GM23248 (cell line): ENCODE data around the gene SEMA7A. TPM values are rescaled to one million over a fixed set of nuclear protein-coding genes. Genes with fewer than 3 reads are reported as not detected.
"Not testable (repeated sequence)": the region's sequence is repeated elsewhere in the genome, so short reads cannot be mapped to it uniquely, and the experiment has no call there.

Experiments used
- DNase-seq: peaks from one replicate; pipeline ENCODE4 v3.0.0-alpha.2; 2015
- H2AFZ ChIP-seq: fragments of 200-600 bp; sonication (generic); 2 replicates; pipeline ENCODE4 v1.6.1; 2016; ENCODE audit warnings: antibody characterized with exemption
- H3F3A ChIP-seq: fragments of 200-600 bp; sonication (generic); 2 replicates; pipeline ENCODE4 v1.6.1; 2016; ENCODE audit warnings: mild to moderate bottlenecking, antibody characterized with exemption, mixed run types; ENCODE audit not compliant: insufficient read depth
- H3K27ac ChIP-seq: fragments of 200-600 bp; sonication (generic); 2 replicates; pipeline ENCODE4 v1.5.1; 2016; ENCODE audit warnings: mild to moderate bottlenecking
- H3K27me3 ChIP-seq: fragments of 200-600 bp; sonication (generic); replicated peaks from 2 replicates; pipeline ENCODE4 v1.6.1; 2016; ENCODE audit warnings: mild to moderate bottlenecking; ENCODE audit not compliant: insufficient read depth
- H3K36me3 ChIP-seq: fragments of 200-600 bp; sonication (generic); 2 replicates; pipeline ENCODE4 v1.6.1; 2016; ENCODE audit warnings: low read depth, mild to moderate bottlenecking
- H3K4me1 ChIP-seq: fragments of 200-600 bp; sonication (generic); 2 replicates; pipeline ENCODE4 v1.6.1; 2016; ENCODE audit warnings: mild to moderate bottlenecking; ENCODE audit not compliant: insufficient read depth
- H3K4me2 ChIP-seq: fragments of 200-600 bp; sonication (generic); one replicate; pipeline ENCODE4 v1.6.1; 2016; ENCODE audit warnings: mild to moderate bottlenecking; ENCODE audit not compliant: unreplicated experiment
- H3K4me3 ChIP-seq: fragments of 200-600 bp; sonication (generic); 2 replicates; pipeline ENCODE4 v1.5.1; 2016; ENCODE audit warnings: mild to moderate bottlenecking
- H3K79me2 ChIP-seq: fragments of 200-600 bp; sonication (generic); 2 replicates; pipeline ENCODE4 v1.6.1; 2016; ENCODE audit warnings: mild to moderate bottlenecking; ENCODE audit not compliant: insufficient read depth
- H3K9ac ChIP-seq: fragments of 200-600 bp; sonication (generic); 2 replicates; pipeline ENCODE4 v1.6.1; 2016; ENCODE audit warnings: mild to moderate bottlenecking
- H3K9me2 ChIP-seq: fragments of 200-600 bp; sonication (generic); 2 replicates; pipeline ENCODE4 v1.6.1; 2016; ENCODE audit warnings: mixed run types, mild to moderate bottlenecking, moderate library complexity; ENCODE audit not compliant: insufficient read depth
- H3K9me3 ChIP-seq: fragments of 200-600 bp; sonication (generic); one replicate; pipeline ENCODE4 v1.6.1; 2017; ENCODE audit warnings: low read depth
- H4K20me1 ChIP-seq: fragments of 200-600 bp; sonication (generic); 2 replicates; pipeline ENCODE4 v1.6.0; 2016; ENCODE audit not compliant: insufficient read depth
- EZH2 ChIP-seq: fragments of 200-600 bp; sonication (generic); IDR thresholded peaks from 2 replicates; pipeline ENCODE4 v1.6.1; 2018; ENCODE audit warnings: antibody characterized with exemption, mild to moderate bottlenecking; ENCODE audit not compliant: insufficient read depth, poor library complexity, severe bottlenecking
- EZH2phosphoT487 ChIP-seq: fragments of 200-600 bp; sonication (generic); IDR thresholded peaks from 2 replicates; pipeline ENCODE4 v1.6.1; 2018; ENCODE audit warnings: antibody characterized with exemption, moderate library complexity, mild to moderate bottlenecking, low read depth; ENCODE audit not compliant: insufficient read depth
- WGBS, 2 experiments: methylation state at CpG; one replicate each; pipeline ENCODE4 v1.1.6; 2015 to 2017; ENCODE audit warnings: low lambda C conversion rate in 2 of 2, low coverage in 1 of 2; ENCODE audit errors: missing lambda C conversion rate in 2 of 2; 5-methylcytosine and 5-hydroxymethylcytosine counted together
- in situ Hi-C: fragments of 300-500 bp; cut with MboI; formaldehyde crosslinking; loops from 2 replicates; pipeline ENCODE4 v1.15.0; 2020
- polyA plus RNA-seq: library from polyadenylated mRNA; unstranded; fragments of >200 nt; fragmentation: Nextera tagmentation; extraction: Ambion mirVana; gene quantifications from 2 replicates; pipeline ENCODE4 v1.2.1, GENCODE V29; 2016
- total RNA-seq: library from RNA; depleted of rRNA; stranded (reverse); fragments of >200 nt; shearing (Covaris generic); gene quantifications from 2 replicates; pipeline ENCODE4 v1.2.3, GENCODE V29; 2014; rRNA removed

Gene SEMA7A
- 132 and 151 TPM in 2 replicates for total RNA-seq
- 41.2 and 42.3 TPM in 2 replicates for polyA plus RNA-seq

- in situ Hi-C loops: no loop called here
- WGBS, 2 experiments: 1 to 2% methylated on average over 54 to 64 of the region's 75 CpGs
- H3K27ac ChIP-seq: peak within 1 kb of the TSS; percentile 37
Observed at GRCh38 chr15:74433592-74434262, at the start of gene SEMA7A. TSS of gene SEMA7A (minus strand) at chr15:74433958. CDS start at chr15:74433918, 40 bp downstream.

GRCh38 chr15:74482661-74483060 lies 48.9 kb upstream of the SEMA7A start:
- H3K9ac ChIP-seq: no peak overlapping the region
- no peak overlapping the region for H3K4me3 ChIP-seq
- no peak overlapping the region for H2AFZ ChIP-seq
- no peak overlapping the region for H3K27ac ChIP-seq
- no peak for TF ChIP-seq EZH2
- no peak for TF ChIP-seq EZH2phosphoT487
- no peak overlapping the region for H3K4me2 ChIP-seq
- H3K79me2 ChIP-seq: no peaks in the 10 kb centered on the region
- no peaks in the 10 kb centered on the region for H3K9me3 ChIP-seq
- in situ Hi-C loops: no loop called here
- no peaks in the 10 kb centered on the region for H3K4me1 ChIP-seq
- H3K36me3 ChIP-seq: no peaks in the 10 kb centered on the region
- no peaks in the 10 kb centered on the region for H4K20me1 ChIP-seq
- no peaks in the 10 kb centered on the region for H3K9me2 ChIP-seq
- H3K27me3 ChIP-seq: no peaks in the 10 kb centered on the region
- no peaks in the 10 kb centered on the region for H3F3A ChIP-seq
- peak; percentile 11 for DNase-seq
- 57 to 64% methylated on average over 3 of the region's 3 CpGs for WGBS, 2 experiments

More at GRCh38 chr15:74433592-74434262, at the start of gene SEMA7A:
- Histone ChIP-seq H3K4me1 (peaks cover 36% of the 10 kb centered on the region), H3K9me2 (no peaks in the 10 kb centered on the region), H4K20me1 (peaks cover 9% of the 10 kb centered on the region), H3K9ac (peak within 1 kb of the TSS; percentile 81), H3K27me3 (no peaks in the 10 kb centered on the region), H3K79me2 (peaks cover 60% of the 10 kb centered on the region), H3K4me3 (peak within 1 kb of the TSS; percentile 100), H2AFZ (peak within 1 kb of the TSS; percentile 83), H3K9me3 (no peaks in the 10 kb centered on the region), H3K4me2 (peak within 1 kb of the TSS; percentile 83), H3F3A (peaks cover 11% of the 10 kb centered on the region; the same call in 1 of the 2 replicates), H3K36me3 (no peaks in the 10 kb centered on the region)
- TF ChIP-seq EZH2: no peak
- no peak for TF ChIP-seq EZH2phosphoT487
- DNase-seq: peak; percentile 92

- H3K27ac ChIP-seq: not testable (repeated sequence)
Observed at GRCh38 chr15:74480364-74480763, 46.6 kb upstream of the SEMA7A start.

GRCh38 chr15:74471621-74472020 lies 37.9 kb upstream of the SEMA7A start:
- WGBS, 2 experiments: 94 to 97% methylated on average over 7 of the region's 7 CpGs
- in situ Hi-C loops: not testable (repeated sequence)

More at GRCh38 chr15:74480364-74480763, 46.6 kb upstream of the SEMA7A start:
- H3K4me1 ChIP-seq, H3K4me2 ChIP-seq, H3K9me2 ChIP-seq, DNase-seq, H3K27me3 ChIP-seq, H2AFZ ChIP-seq, H3F3A ChIP-seq, H3K4me3 ChIP-seq, H3K9ac ChIP-seq, H3K9me3 ChIP-seq, H4K20me1 ChIP-seq, H3K36me3 ChIP-seq, H3K79me2 ChIP-seq, in situ Hi-C loops: not testable (repeated sequence)
- WGBS, 2 experiments: 95 to 100% methylated on average over 8 to 27 of the region's 27 CpGs

More at GRCh38 chr15:74471621-74472020, 37.9 kb upstream of the SEMA7A start:
- not testable (repeated sequence) for H3K9ac ChIP-seq, H3K79me2 ChIP-seq, DNase-seq, H3K27ac ChIP-seq, H3K4me3 ChIP-seq, H4K20me1 ChIP-seq, H3F3A ChIP-seq, H3K4me2 ChIP-seq, H3K27me3 ChIP-seq, H3K9me3 ChIP-seq, H3K4me1 ChIP-seq, H3K36me3 ChIP-seq, H3K9me2 ChIP-seq, H2AFZ ChIP-seq
